NCI-H2227 (cell line): Measurements from ENCODE around the gene ANKRD11.
"Not testable (repeated sequence)": the region's sequence is repeated elsewhere in the genome, so short reads cannot be mapped to it uniquely, and the experiment has no call there.

Experiments
- DNase-seq: peaks from one replicate; lab custom pipeline; 2025; ENCODE audit not compliant: unreplicated experiment; lab: John Stamatoyannopoulos, UW

Gene ANKRD11

GRCh38 chr16:89318871-89319630, 171.3 kb downstream of the ANKRD11 start:
- DNase-seq, result no peak

GRCh38 chr16:89318430-89318758, 172.0 kb downstream of the ANKRD11 start:
- no peak for DNase-seq

GRCh38 chr16:89317729-89318429, 172.5 kb downstream of the ANKRD11 start:
- DNase-seq, result no peak

- no peak for DNase-seq
Observed at GRCh38 chr16:89317101-89317671, 173.2 kb downstream of the ANKRD11 start.

DNA sequence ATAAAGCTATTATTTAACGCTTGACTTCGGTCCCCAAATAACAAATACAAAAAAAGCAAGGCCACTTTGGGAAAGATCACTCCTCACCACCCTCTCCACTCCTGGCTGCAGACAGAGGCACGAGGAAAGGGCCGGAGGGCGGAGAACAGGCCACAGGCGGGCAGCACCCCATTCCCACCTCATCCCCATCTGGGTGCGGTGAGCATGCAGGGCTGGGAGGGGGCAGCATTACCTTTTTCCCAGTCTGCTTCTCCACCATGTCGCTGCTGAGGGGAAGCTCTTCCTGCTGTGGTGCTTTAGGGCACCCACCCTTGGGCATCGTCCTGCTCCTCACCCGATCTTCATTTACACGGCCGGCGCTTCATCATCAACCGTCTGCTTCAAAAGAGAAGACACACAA, 173.7 kb downstream of the ANKRD11 start:
- DNase-seq, result no peak

DNA sequence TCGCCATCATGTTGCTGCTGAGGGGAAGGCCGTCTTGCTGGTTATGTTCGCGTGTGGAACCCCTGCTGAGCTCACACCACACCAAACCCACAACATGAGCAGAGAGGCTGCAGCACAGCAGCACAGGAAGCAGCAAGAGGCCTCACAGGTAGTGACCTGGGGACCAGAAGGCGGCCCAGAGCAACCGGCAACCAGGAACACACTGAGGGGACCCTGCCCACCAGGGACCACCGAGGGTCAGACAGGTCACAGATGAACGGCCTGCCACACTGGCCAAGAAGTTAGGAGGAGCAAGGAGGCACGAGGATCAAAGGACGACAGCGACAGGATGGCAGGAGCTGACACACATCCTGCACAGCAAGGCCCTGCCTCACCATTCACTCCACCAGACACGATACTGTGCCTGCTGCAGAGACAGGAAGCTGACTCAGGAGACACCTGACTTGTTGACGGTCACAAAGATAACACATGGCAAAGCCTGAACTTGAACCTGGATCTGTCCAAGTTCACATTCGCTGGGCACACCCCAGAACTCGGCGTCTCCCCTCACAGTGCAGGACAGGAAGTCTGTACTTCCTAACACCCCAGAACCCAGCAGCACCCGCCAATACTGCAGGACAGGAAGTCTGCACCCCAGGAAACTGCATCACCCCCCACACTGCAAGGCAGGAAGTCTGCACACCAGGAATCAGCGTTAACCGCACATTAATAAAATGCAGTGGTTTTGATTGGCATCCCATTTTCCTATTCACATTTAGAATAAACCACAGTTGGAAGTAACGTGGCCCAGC, 174.4 kb downstream of the ANKRD11 start:
- no peak for DNase-seq

- no peak for DNase-seq
Observed at GRCh38 chr16:89315271-89315670, 175.1 kb downstream of the ANKRD11 start.

GRCh38 chr16:89314854-89315253, 175.5 kb downstream of the ANKRD11 start:
- DNase-seq, result no peak

GRCh38 chr16:89314357-89314756, 176.0 kb downstream of the ANKRD11 start:
- DNase-seq, result no peak

DNA sequence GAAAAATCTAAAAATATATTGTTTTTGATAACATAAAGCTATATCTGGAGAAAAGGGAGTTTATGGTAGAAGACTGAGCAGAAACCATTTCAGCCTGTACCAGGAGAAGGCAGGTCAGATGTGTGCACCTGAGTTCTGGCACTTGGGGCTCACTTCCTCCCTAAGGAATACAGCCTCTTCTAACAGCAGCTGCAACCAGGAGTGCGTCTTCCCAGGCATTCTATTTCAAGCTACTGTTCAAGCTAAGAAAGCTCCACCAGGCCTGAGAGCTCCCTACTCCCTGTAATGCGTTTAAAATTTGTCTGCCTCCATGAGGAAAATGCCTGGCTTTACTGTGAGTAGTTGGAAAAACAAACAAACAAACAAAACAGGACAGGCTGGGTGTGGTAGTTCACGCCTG, 176.8 kb downstream of the ANKRD11 start:
- no peak for DNase-seq

- no peak for DNase-seq
Observed at GRCh38 chr16:89312598-89313299, 177.6 kb downstream of the ANKRD11 start.

GRCh38 chr16:89312194-89312593, 178.2 kb downstream of the ANKRD11 start:
- DNase-seq, result no peak

DNA sequence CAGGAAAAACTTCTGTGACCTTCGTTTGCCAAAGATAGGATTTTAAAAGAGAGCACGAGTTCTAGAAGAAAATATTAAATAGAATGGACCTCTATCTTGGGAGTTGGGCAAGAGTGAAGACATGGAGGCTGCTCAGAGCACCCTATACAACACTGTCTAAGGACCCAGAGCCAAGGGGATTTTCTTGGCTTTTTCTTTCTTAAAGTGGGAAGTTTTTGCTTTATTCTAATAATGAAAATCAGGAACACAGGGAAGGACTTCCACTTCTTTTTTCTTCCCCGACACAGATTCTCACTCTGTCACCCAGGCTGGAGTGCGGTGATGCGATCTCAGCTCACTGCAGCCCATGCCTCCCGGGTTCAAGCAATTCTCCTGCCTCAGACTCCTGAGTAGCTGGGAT, 178.7 kb downstream of the ANKRD11 start:
- no peak for DNase-seq

- DNase-seq, result no peak
Observed at GRCh38 chr16:89309438-89310122, 180.8 kb downstream of the ANKRD11 start.

GRCh38 chr16:89308391-89309333, 181.7 kb downstream of the ANKRD11 start:
- no peak for DNase-seq

GRCh38 chr16:89307421-89307805, 182.9 kb downstream of the ANKRD11 start:
- DNase-seq, result no peak

- not testable (repeated sequence) for DNase-seq
Observed at GRCh38 chr16:89306457-89307420, 183.6 kb downstream of the ANKRD11 start.
